Right lobe of liver (tissue), 4 donors: Measurements from ENCODE around the gene TMEM54.

Source experiments
- POLR2A ChIP-seq: fragments of 450-650 bp; IDR thresholded peaks from one replicate; pipeline ENCODE4 v1.6.1; 2017; ENCODE audit warnings: antibody characterized with exemption, mild to moderate bottlenecking
- TF ChIP-seq, protein P1 (sequence below), 4 donors: fragments of 200-600 bp in 3 of 4; fragments of 450-650 bp in 1 of 4; IDR thresholded peaks; one replicate each; pipeline versions ENCODE4 v1.5.1 to v1.8.0; 2016 to 2022; ENCODE audit warnings: antibody characterized with exemption in 4 of 4, mild to moderate bottlenecking in 2 of 4
- donor health status: DM: no; HTN: no; CAD: no.
- donor health status: DM: no; HTN: no; CAD: no.
- donor health status: DM: no; HTN: yes; CAD: no.

DNA sequence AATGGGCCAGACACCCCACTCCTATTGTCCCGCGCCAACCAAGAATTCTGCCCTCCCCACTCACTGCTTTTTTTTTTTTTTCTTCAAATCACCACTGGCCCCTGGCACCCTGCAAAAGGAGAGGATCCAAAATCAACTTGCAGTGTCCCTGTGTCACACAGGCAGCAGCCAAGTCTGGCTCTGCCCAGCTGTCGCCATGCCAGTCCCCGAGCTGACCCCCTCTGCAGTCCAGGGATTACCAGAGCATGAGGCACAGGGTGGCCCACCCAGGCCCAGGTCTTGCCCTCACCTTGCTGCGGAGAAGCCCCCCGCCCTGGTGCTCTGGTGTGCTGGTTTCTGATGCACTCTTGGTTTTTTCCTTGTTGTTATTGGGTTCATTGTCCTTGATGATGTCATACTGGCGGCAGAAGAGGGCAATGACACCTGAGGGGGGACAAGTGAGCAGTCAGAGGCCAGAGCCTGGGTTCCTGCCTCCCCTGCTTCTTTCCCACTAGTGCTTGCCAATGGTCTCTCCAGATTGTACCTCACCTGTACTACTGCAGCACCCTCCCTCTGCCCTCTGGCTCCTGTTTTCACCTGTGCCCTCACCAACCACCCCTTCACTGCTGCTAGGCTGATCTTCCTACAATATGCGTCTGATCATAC lies 36.7 kb downstream of the TMEM54 start:
- TF ChIP-seq, protein P1, sequence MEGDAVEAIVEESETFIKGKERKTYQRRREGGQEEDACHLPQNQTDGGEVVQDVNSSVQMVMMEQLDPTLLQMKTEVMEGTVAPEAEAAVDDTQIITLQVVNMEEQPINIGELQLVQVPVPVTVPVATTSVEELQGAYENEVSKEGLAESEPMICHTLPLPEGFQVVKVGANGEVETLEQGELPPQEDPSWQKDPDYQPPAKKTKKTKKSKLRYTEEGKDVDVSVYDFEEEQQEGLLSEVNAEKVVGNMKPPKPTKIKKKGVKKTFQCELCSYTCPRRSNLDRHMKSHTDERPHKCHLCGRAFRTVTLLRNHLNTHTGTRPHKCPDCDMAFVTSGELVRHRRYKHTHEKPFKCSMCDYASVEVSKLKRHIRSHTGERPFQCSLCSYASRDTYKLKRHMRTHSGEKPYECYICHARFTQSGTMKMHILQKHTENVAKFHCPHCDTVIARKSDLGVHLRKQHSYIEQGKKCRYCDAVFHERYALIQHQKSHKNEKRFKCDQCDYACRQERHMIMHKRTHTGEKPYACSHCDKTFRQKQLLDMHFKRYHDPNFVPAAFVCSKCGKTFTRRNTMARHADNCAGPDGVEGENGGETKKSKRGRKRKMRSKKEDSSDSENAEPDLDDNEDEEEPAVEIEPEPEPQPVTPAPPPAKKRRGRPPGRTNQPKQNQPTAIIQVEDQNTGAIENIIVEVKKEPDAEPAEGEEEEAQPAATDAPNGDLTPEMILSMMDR (IDR thresholded peaks at IDR 0.05), result no peak
- no peak for TF ChIP-seq POLR2A
